Subcutaneous abdominal adipose tissue (tissue), 5 donors: Measurements from ENCODE around the gene RNF141.

Experiments
- H3K27ac ChIP-seq: one replicate; pipeline ENCODE4 v1.7.0; 2013; ENCODE audit warnings: low read depth, mild to moderate bottlenecking, inconsistent platforms, low read length, moderate library complexity
- H3K27me3 ChIP-seq, 5 donors: one replicate each; pipeline ENCODE4 v1.7.0; 2013; ENCODE audit warnings: low read length in 5 of 5, inconsistent platforms in 1 of 5; ENCODE audit not compliant: control insufficient read depth in 5 of 5, insufficient read depth in 4 of 5
- H3K36me3 ChIP-seq, 5 donors: one replicate each; pipeline ENCODE4 v1.7.0; 2013; ENCODE audit warnings: low read length in 5 of 5; ENCODE audit not compliant: control insufficient read depth in 5 of 5, insufficient read depth in 5 of 5
- H3K4me1 ChIP-seq, 5 donors: one replicate each; pipeline ENCODE4 v1.7.0; 2013; ENCODE audit warnings: low read length in 5 of 5, mild to moderate bottlenecking in 3 of 5, moderate library complexity in 1 of 5; ENCODE audit not compliant: control insufficient read depth in 5 of 5, insufficient read depth in 5 of 5
- H3K4me3 ChIP-seq, 5 donors: one replicate each; pipeline ENCODE4 v1.7.0; 2013; ENCODE audit warnings: low read length in 5 of 5, low read depth in 1 of 5
- H3K9ac ChIP-seq, 5 donors: one replicate each; pipeline ENCODE4 v1.7.0; 2013; ENCODE audit warnings: low read length in 5 of 5, mild to moderate bottlenecking in 4 of 5, moderate library complexity in 3 of 5
- H3K9me3 ChIP-seq, 5 donors: one replicate each; pipeline ENCODE4 v1.7.0; 2013; ENCODE audit warnings: low read length in 5 of 5; ENCODE audit not compliant: control insufficient read depth in 5 of 5
- donor health status: healthy.
- donor health status: healthy.
- donor health status: healthy.
- donor health status: healthy.
- donor health status: healthy.

The RNF141 gene

GRCh38 chr11:10500757-10501684 is 40.0 kb downstream of the RNF141 start:
- H3K36me3 ChIP-seq = peaks cover 0 to 72% (median 13%) of the 10 kb centered on the region in 5 donors
- H3K4me1 ChIP-seq = peaks cover 0 to 15% (median 0%) of the 10 kb centered on the region in 5 donors
- H3K9ac ChIP-seq = no peak overlapping the region
- no peak overlapping the region for H3K27ac ChIP-seq
- H3K27me3 ChIP-seq = no peaks in the 10 kb centered on the region
- H3K9me3 ChIP-seq = no peaks in the 10 kb centered on the region
- no peak overlapping the region for H3K4me3 ChIP-seq

GRCh38 chr11:10499874-10500601 is 40.9 kb downstream of the RNF141 start:
- no peak overlapping the region for H3K27ac ChIP-seq
- peaks cover 0 to 70% (median 17%) of the 10 kb centered on the region in 5 donors for H3K36me3 ChIP-seq
- no peak overlapping the region for H3K9ac ChIP-seq
- H3K4me3 ChIP-seq = no peak overlapping the region
- no peaks in the 10 kb centered on the region for H3K9me3 ChIP-seq
- peaks cover 0 to 13% (median 0%) of the 10 kb centered on the region in 5 donors for H3K4me1 ChIP-seq
- H3K27me3 ChIP-seq = no peaks in the 10 kb centered on the region

GRCh38 chr11:10499452-10499851 is 41.5 kb downstream of the RNF141 start:
- peaks cover 0 to 72% (median 21%) of the 10 kb centered on the region in 5 donors for H3K36me3 ChIP-seq
- no peak overlapping the region for H3K27ac ChIP-seq
- H3K9me3 ChIP-seq = no peaks in the 10 kb centered on the region
- peaks cover 0 to 11% (median 0%) of the 10 kb centered on the region in 5 donors for H3K4me1 ChIP-seq
- no peak overlapping the region for H3K9ac ChIP-seq
- no peak overlapping the region for H3K4me3 ChIP-seq
- no peaks in the 10 kb centered on the region for H3K27me3 ChIP-seq

GRCh38 chr11:10498426-10499250 is 42.3 kb downstream of the RNF141 start:
- Histone ChIP-seq H3K27ac (no peak overlapping the region), H3K27me3 (no peaks in the 10 kb centered on the region), H3K9me3 (no peaks in the 10 kb centered on the region), H3K4me1 (peaks cover 0 to 7% (median 0%) of the 10 kb centered on the region in 5 donors), H3K9ac (no peak overlapping the region), H3K36me3 (peaks cover 0 to 73% (median 19%) of the 10 kb centered on the region in 5 donors), H3K4me3 (no peak overlapping the region)

- H3K36me3 ChIP-seq = peaks cover 0 to 79% (median 22%) of the 10 kb centered on the region in 5 donors
- H3K4me3 ChIP-seq = no peak overlapping the region
- no peaks in the 10 kb centered on the region for H3K9me3 ChIP-seq
- H3K27ac ChIP-seq = no peak overlapping the region
- H3K4me1 ChIP-seq = peaks cover 0 to 7% (median 0%) of the 10 kb centered on the region in 5 donors
- H3K9ac ChIP-seq = no peak overlapping the region
- H3K27me3 ChIP-seq = no peaks in the 10 kb centered on the region
These were observed 43.0 kb downstream of the RNF141 start for GRCh38 chr11:10498022-10498400.

GRCh38 chr11:10497371-10498021 is 43.5 kb downstream of the RNF141 start:
- H3K9me3 ChIP-seq = no peaks in the 10 kb centered on the region
- H3K36me3 ChIP-seq = peaks cover 0 to 80% (median 22%) of the 10 kb centered on the region in 5 donors
- H3K27me3 ChIP-seq = no peaks in the 10 kb centered on the region
- peaks cover 0 to 4% (median 0%) of the 10 kb centered on the region in 5 donors for H3K4me1 ChIP-seq
- no peak overlapping the region for H3K4me3 ChIP-seq
- no peak overlapping the region for H3K9ac ChIP-seq
- H3K27ac ChIP-seq = no peak overlapping the region

GRCh38 chr11:10496296-10496936 is 44.6 kb downstream of the RNF141 start:
- Histone ChIP-seq H3K9me3 (no peaks in the 10 kb centered on the region), H3K27ac (no peak overlapping the region), H3K9ac (no peak overlapping the region), H3K4me3 (no peak overlapping the region), H3K36me3 (peaks cover 0 to 81% (median 22%) of the 10 kb centered on the region in 5 donors), H3K27me3 (no peaks in the 10 kb centered on the region), H3K4me1 (peaks cover 0 to 2% (median 0%) of the 10 kb centered on the region in 5 donors)

- no peak overlapping the region for H3K27ac ChIP-seq
- H3K4me1 ChIP-seq = peaks cover 3 to 11% (median 8%) of the 10 kb centered on the region in 5 donors
- no peaks in the 10 kb centered on the region for H3K9me3 ChIP-seq
- H3K4me3 ChIP-seq = no peak overlapping the region
- H3K27me3 ChIP-seq = no peaks in the 10 kb centered on the region
- peaks cover 0 to 72% (median 20%) of the 10 kb centered on the region in 5 donors for H3K36me3 ChIP-seq
- no peak overlapping the region for H3K9ac ChIP-seq
These were observed 45.6 kb downstream of the RNF141 start for GRCh38 chr11:10495464-10495786.
